Prostate gland (tissue), 2 donors: ENCODE measurements around the gene RNPEP.

Experiments used
- CTCF ChIP-seq, 4 experiments: fragments of 200-600 bp in 2 of 4; fragments of 450-650 bp in 2 of 4; sonication (generic) in 2 of 4; IDR thresholded peaks; 1 replicate in 3 of 4; 2 replicates in 1 of 4; pipeline ENCODE4 v1.5.1; 2016 to 2019; ENCODE audit warnings: antibody characterized with exemption in 4 of 4, mild to moderate bottlenecking in 2 of 4, moderate library complexity in 2 of 4
- POLR2A ChIP-seq: fragments of 450-650 bp; IDR thresholded peaks from one replicate; pipeline ENCODE4 v1.6.1; 2016; ENCODE audit warnings: antibody characterized with exemption, mild to moderate bottlenecking
- POLR2AphosphoS5 ChIP-seq: sonication (generic); formaldehyde crosslinking; IDR thresholded peaks from one replicate; pipeline ENCODE4 v1.6.1; 2017; ENCODE audit warnings: antibody characterized with exemption

- TF ChIP-seq POLR2AphosphoS5 (no peak), CTCF (IDR thresholded peaks at IDR 0.05) (no peak), POLR2A (no peak)
Measured at GRCh38 chr1:202031796-202032195, 49.3 kb downstream of the RNPEP start.
